ENCODE data around the gene CTNNA3. TPM values are rescaled to one million over a fixed set of nuclear protein-coding genes. Genes with fewer than 3 reads are reported as not detected.

Gene CTNNA3
- total and polyA plus RNA-seq, 2 donors (not counting 1 experiment from before 2014, with no cell fraction given), result not detected

- no peak for DNase-seq (ENCODE audit: low read depth in 2 of 2)
- no peaks in the 10 kb centered on the region for H4K20me1 ChIP-seq (ENCODE audit: control insufficient read depth, extremely low read depth, insufficient read depth, low read length)
- H3K27me3 ChIP-seq (ENCODE audit: control insufficient read depth, insufficient read depth, low read length), result no peaks in the 10 kb centered on the region
- H3K4me2 ChIP-seq (ENCODE audit: extremely low read depth, insufficient read depth, low read length), result no peak overlapping the region
- no peaks in the 10 kb centered on the region for H3K9me3 ChIP-seq (ENCODE audit: control insufficient read depth, insufficient read depth, low read depth, low read length)
- H3K79me2 ChIP-seq (ENCODE audit: control insufficient read depth, insufficient read depth, low read length), result no peaks in the 10 kb centered on the region
- no peak overlapping the region for H3K9ac ChIP-seq (ENCODE audit: insufficient read depth, low read length)
- H3K27ac ChIP-seq (ENCODE audit: insufficient read depth, low read length), result no peak overlapping the region
- H3K36me3 ChIP-seq (ENCODE audit: control insufficient read depth, insufficient read depth, low read length), result no peaks in the 10 kb centered on the region
- H2AFZ ChIP-seq (ENCODE audit: low read length), result no peak overlapping the region
- no peaks in the 10 kb centered on the region for H3K4me1 ChIP-seq (ENCODE audit: control insufficient read depth, extremely low read depth, insufficient read depth, low read length)
- H3K4me3 ChIP-seq (replicated peaks in 1 of 4; ENCODE audit: control extremely low read depth in 1 of 4, insufficient read depth in 1 of 4, low read depth in 3 of 4, low read length in 4 of 4), result no peak overlapping the region
- TF ChIP-seq, protein P1, sequence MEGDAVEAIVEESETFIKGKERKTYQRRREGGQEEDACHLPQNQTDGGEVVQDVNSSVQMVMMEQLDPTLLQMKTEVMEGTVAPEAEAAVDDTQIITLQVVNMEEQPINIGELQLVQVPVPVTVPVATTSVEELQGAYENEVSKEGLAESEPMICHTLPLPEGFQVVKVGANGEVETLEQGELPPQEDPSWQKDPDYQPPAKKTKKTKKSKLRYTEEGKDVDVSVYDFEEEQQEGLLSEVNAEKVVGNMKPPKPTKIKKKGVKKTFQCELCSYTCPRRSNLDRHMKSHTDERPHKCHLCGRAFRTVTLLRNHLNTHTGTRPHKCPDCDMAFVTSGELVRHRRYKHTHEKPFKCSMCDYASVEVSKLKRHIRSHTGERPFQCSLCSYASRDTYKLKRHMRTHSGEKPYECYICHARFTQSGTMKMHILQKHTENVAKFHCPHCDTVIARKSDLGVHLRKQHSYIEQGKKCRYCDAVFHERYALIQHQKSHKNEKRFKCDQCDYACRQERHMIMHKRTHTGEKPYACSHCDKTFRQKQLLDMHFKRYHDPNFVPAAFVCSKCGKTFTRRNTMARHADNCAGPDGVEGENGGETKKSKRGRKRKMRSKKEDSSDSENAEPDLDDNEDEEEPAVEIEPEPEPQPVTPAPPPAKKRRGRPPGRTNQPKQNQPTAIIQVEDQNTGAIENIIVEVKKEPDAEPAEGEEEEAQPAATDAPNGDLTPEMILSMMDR (conservative IDR thresholded peaks at IDR 0.05 in 1 of 2, IDR thresholded peaks at IDR 0.05 in 1 of 2; ENCODE audit: low read depth in 1 of 2, low read length in 2 of 2), result no peak
- no peak for TF ChIP-seq EZH2 (IDR thresholded peaks at IDR 0.05; ENCODE audit: low read length, missing control alignments)
Measured at GRCh38 chr10:66390926-66391325, 1305.1 kb downstream of the CTNNA3 start.

GRCh38 chr10:66381045-66381444, 1315.0 kb downstream of the CTNNA3 start:
- no peaks in the 10 kb centered on the region for H4K20me1 ChIP-seq (ENCODE audit: control insufficient read depth, extremely low read depth, insufficient read depth, low read length)
- H3K79me2 ChIP-seq (ENCODE audit: control insufficient read depth, insufficient read depth, low read length), result no peaks in the 10 kb centered on the region
- no peaks in the 10 kb centered on the region for H3K36me3 ChIP-seq (ENCODE audit: control insufficient read depth, insufficient read depth, low read length)
- H3K27me3 ChIP-seq (ENCODE audit: control insufficient read depth, insufficient read depth, low read length), result no peaks in the 10 kb centered on the region
- no peak for DNase-seq (ENCODE audit: low read depth in 2 of 2)
- H3K4me3 ChIP-seq (replicated peaks in 1 of 4; ENCODE audit: control extremely low read depth in 1 of 4, insufficient read depth in 1 of 4, low read depth in 3 of 4, low read length in 4 of 4), result no peak overlapping the region
- no peak overlapping the region for H3K4me2 ChIP-seq (ENCODE audit: extremely low read depth, insufficient read depth, low read length)
- TF ChIP-seq, protein P1 (conservative IDR thresholded peaks at IDR 0.05 in 1 of 2, IDR thresholded peaks at IDR 0.05 in 1 of 2; ENCODE audit: low read depth in 1 of 2, low read length in 2 of 2), result no peak
- no peak for TF ChIP-seq EZH2 (IDR thresholded peaks at IDR 0.05; ENCODE audit: low read length, missing control alignments)
- no peak overlapping the region for H3K27ac ChIP-seq (ENCODE audit: insufficient read depth, low read length)
- H3K4me1 ChIP-seq (ENCODE audit: control insufficient read depth, extremely low read depth, insufficient read depth, low read length), result no peaks in the 10 kb centered on the region
- no peaks in the 10 kb centered on the region for H3K9me3 ChIP-seq (ENCODE audit: control insufficient read depth, insufficient read depth, low read depth, low read length)
- no peak overlapping the region for H2AFZ ChIP-seq (ENCODE audit: low read length)
- no peak overlapping the region for H3K9ac ChIP-seq (ENCODE audit: insufficient read depth, low read length)

DNA sequence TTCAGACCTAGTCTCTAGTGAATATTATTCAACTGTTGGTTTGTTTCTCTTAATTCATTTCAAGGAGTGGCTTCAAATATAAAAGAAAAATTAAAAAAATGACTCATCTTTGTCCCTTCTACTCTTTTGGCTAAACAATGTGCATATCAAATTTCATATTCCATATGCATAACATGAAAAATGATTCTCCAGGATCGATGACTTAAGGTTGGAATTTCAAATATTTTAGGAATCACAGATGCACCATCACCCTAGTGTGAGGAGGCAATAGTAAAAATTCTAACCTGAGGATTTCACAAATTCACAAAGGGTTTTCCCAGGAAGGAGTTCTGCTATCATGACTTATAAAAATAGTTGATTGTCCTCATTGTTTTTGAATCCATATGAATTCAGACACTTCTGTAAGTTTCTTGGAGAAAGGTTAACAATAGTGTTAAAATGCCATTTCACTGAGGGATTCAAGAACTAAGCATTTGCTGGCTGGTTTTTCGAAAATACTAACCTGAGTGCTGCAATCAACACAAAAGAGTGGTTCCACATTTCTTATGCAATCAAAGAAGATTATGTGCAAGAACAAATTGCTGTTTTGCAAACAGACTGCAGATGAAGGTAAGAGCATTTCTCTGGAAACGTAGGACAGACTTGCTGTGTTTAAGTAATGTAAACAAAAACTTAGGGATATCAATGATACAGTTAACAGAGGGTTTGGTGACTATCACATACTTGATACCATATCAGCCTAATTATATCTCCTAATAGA, 1317.7 kb downstream of the CTNNA3 start:
- Histone ChIP-seq H3K36me3 (ENCODE audit: control insufficient read depth, insufficient read depth, low read length) (no peaks in the 10 kb centered on the region), H3K27me3 (ENCODE audit: control insufficient read depth, insufficient read depth, low read length) (no peaks in the 10 kb centered on the region), H3K79me2 (ENCODE audit: control insufficient read depth, insufficient read depth, low read length) (no peaks in the 10 kb centered on the region), H3K4me2 (ENCODE audit: extremely low read depth, insufficient read depth, low read length) (no peak overlapping the region), H3K27ac (ENCODE audit: insufficient read depth, low read length) (no peak overlapping the region), H3K4me1 (ENCODE audit: control insufficient read depth, extremely low read depth, insufficient read depth, low read length) (no peaks in the 10 kb centered on the region), H4K20me1 (ENCODE audit: control insufficient read depth, extremely low read depth, insufficient read depth, low read length) (no peaks in the 10 kb centered on the region), H3K9ac (ENCODE audit: insufficient read depth, low read length) (no peak overlapping the region), H2AFZ (ENCODE audit: low read length) (no peak overlapping the region), H3K9me3 (ENCODE audit: control insufficient read depth, insufficient read depth, low read depth, low read length) (no peaks in the 10 kb centered on the region), H3K4me3 (replicated peaks in 1 of 4; ENCODE audit: control extremely low read depth in 1 of 4, insufficient read depth in 1 of 4, low read depth in 3 of 4, low read length in 4 of 4) (no peak overlapping the region)
- TF ChIP-seq, protein P1 (conservative IDR thresholded peaks at IDR 0.05 in 1 of 2, IDR thresholded peaks at IDR 0.05 in 1 of 2; ENCODE audit: low read depth in 1 of 2, low read length in 2 of 2), result no peak
- no peak for TF ChIP-seq EZH2 (IDR thresholded peaks at IDR 0.05; ENCODE audit: low read length, missing control alignments)
- peak; percentile 4 to 22 for DNase-seq (ENCODE audit: low read depth in 2 of 2)
